SU-DHL-6 (cell line): ENCODE data around the gene ADCY5.

ENCODE experiments used
- H2AFZ ChIP-seq: fragments of 200-600 bp; sonication (generic); 2 replicates; pipeline ENCODE4 v1.6.1; 2014; ENCODE audit warnings: low read depth, mild to moderate bottlenecking, moderate library complexity, mixed read lengths, antibody characterized with exemption, low read length; ENCODE audit not compliant: severe bottlenecking
- H3F3A ChIP-seq: fragments of 200-600 bp; shearing (Covaris generic); 2 replicates; pipeline ENCODE4 v1.6.0; 2016; ENCODE audit warnings: antibody characterized with exemption, mild to moderate bottlenecking; ENCODE audit not compliant: insufficient read depth
- H3K27ac ChIP-seq: fragments of 200-600 bp; sonication (generic); 2 replicates; pipeline ENCODE4 v1.5.1; 2016; ENCODE audit warnings: low read depth, mild to moderate bottlenecking, low read length, moderate library complexity, mixed read lengths
- H3K27me3 ChIP-seq: fragments of 200-600 bp; sonication (generic), shearing (Covaris generic); 2 replicates; pipeline ENCODE4 v1.6.0; 2014; ENCODE audit warnings: mild to moderate bottlenecking, low read length
- H3K36me3 ChIP-seq: fragments of 200-600 bp; sonication (generic); 2 replicates; pipeline ENCODE4 v1.6.1; 2014; ENCODE audit warnings: mild to moderate bottlenecking, low read length, mixed read lengths
- H3K4me2 ChIP-seq: fragments of 300-600, 200-600 bp; shearing (Covaris generic), sonication (generic); 2 replicates; pipeline ENCODE4 v1.6.0; 2014; ENCODE audit warnings: low read length, low read depth, mild to moderate bottlenecking; ENCODE audit not compliant: poor library complexity, severe bottlenecking
- H3K4me3 ChIP-seq: fragments of 200-600 bp; sonication (generic); 2 replicates; pipeline ENCODE4 v1.5.1; 2014; ENCODE audit warnings: antibody characterized with exemption, low read length, mild to moderate bottlenecking, mixed read lengths; ENCODE audit not compliant: insufficient read depth, poor library complexity, severe bottlenecking
- H3K79me2 ChIP-seq: fragments of 200-600 bp; sonication (generic); 2 replicates; pipeline ENCODE4 v1.6.1; 2014; ENCODE audit warnings: mild to moderate bottlenecking, low read length, moderate library complexity; ENCODE audit not compliant: insufficient read depth
- H3K9ac ChIP-seq: fragments of 200-600 bp; sonication (generic); 2 replicates; pipeline ENCODE4 v1.7.0; 2014; ENCODE audit warnings: mild to moderate bottlenecking, low read length
- H3K9me2 ChIP-seq: fragments of 200-600 bp; sonication (generic); replicated peaks from 2 replicates; pipeline ENCODE4 v1.6.1; 2014; ENCODE audit warnings: low read length; ENCODE audit not compliant: insufficient read depth
- H3K9me3 ChIP-seq: fragments of 200-600 bp; sonication (generic); 2 replicates; pipeline ENCODE4 v1.6.1; 2014; ENCODE audit warnings: low read length, mixed read lengths; ENCODE audit not compliant: insufficient read depth
- H4K20me1 ChIP-seq: fragments of 200-600 bp; sonication (generic); 2 replicates; pipeline ENCODE4 v1.6.1; 2014; ENCODE audit warnings: low read depth, mild to moderate bottlenecking, antibody characterized with exemption, low read length, moderate library complexity, mixed read lengths
- EZH2phosphoT487 ChIP-seq: fragments of 200-600 bp; sonication (generic), shearing (Covaris generic); conservative IDR thresholded peaks from 2 replicates; pipeline ENCODE4 v1.6.1; 2018; ENCODE audit warnings: mild to moderate bottlenecking, antibody characterized with exemption, low read length, moderate library complexity, mixed read lengths
- TF ChIP-seq, protein P1 (sequence below): fragments of 200-600 bp; sonication (generic); IDR thresholded peaks from one replicate; pipeline ENCODE4 v1.5.1; 2017; ENCODE audit warnings: antibody characterized with exemption, mild to moderate bottlenecking, low read length, moderate library complexity; ENCODE audit not compliant: insufficient read depth, poor library complexity, severe bottlenecking

ADCY5 gene

GRCh38 chr3:123378409-123378915 is 70.4 kb downstream of the ADCY5 start:
- H3K4me3 ChIP-seq: no peak overlapping the region
- no peak overlapping the region for H3K27ac ChIP-seq
- no peak overlapping the region for H3K9ac ChIP-seq
- H3K27me3 ChIP-seq: no peaks in the 10 kb centered on the region
- H3K9me2 ChIP-seq: no peaks in the 10 kb centered on the region
- TF ChIP-seq EZH2phosphoT487: no peak
- TF ChIP-seq, protein P1, sequence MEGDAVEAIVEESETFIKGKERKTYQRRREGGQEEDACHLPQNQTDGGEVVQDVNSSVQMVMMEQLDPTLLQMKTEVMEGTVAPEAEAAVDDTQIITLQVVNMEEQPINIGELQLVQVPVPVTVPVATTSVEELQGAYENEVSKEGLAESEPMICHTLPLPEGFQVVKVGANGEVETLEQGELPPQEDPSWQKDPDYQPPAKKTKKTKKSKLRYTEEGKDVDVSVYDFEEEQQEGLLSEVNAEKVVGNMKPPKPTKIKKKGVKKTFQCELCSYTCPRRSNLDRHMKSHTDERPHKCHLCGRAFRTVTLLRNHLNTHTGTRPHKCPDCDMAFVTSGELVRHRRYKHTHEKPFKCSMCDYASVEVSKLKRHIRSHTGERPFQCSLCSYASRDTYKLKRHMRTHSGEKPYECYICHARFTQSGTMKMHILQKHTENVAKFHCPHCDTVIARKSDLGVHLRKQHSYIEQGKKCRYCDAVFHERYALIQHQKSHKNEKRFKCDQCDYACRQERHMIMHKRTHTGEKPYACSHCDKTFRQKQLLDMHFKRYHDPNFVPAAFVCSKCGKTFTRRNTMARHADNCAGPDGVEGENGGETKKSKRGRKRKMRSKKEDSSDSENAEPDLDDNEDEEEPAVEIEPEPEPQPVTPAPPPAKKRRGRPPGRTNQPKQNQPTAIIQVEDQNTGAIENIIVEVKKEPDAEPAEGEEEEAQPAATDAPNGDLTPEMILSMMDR: no peak
- H2AFZ ChIP-seq: no peak overlapping the region
- no peaks in the 10 kb centered on the region for H3F3A ChIP-seq
- no peaks in the 10 kb centered on the region for H4K20me1 ChIP-seq
- no peaks in the 10 kb centered on the region for H3K9me3 ChIP-seq
- no peaks in the 10 kb centered on the region for H3K79me2 ChIP-seq
- no peaks in the 10 kb centered on the region for H3K36me3 ChIP-seq
- H3K4me2 ChIP-seq: no peak overlapping the region

DNA sequence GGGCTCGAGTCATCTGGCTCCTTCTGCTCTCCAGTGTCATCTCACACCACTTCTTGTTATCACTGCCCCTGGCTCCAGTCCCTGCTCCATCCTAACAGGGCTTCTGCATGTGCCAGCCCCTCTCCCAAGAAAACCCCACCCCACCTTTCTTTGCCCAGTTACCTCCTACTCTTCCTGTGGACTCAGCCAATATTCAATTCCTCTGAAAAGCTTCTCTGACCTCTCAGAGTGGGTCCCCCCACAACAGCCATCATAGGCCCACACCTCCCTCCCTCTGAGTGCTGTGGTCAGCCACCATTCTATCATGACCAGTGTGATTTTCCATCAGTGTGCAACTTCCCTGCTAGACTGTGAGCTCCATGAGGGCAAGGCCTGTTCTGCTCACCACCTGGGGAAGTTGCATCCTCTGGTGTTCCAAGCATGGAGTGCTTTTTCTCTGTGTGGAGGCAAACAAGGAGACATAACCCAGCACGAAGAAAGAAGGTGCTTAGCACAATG is 71.6 kb downstream of the ADCY5 start:
- H3K9ac ChIP-seq: no peak overlapping the region

DNA sequence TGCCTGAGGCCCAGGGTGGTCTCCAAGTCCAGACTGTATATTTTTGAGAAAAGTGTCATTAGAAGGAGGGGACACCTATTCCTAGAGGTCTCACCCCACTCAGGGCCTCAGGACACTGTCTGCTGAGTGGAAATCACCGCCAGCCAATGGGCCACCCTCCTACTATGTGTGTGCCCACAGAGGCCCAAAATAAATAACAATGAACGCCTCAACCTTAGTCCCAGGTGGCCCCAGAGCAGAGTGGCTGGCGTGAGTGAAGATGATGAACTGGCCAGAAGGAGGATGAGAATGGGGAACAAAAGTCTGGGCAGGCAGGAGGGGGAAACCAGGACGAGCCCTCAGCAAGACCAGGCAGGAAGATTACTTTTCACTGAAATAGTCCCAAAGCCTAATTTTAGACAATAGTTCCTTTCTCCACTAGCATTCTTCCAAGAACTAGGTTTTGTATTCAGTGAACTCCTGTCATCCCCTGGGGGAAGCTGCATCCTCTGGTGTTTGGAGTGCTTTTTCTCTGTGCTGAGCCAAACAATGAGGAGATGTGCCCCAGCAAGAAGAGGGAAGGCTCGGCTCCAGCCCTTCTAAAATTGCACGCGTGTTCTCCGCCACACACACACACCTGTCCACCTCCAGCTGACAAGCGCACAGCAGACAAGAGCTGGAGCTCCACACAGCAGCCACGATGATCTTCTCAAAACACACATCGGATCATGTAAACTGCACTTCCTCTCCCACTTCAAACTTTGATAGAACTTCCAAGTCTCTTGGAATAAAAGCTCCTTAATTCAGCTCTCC is 72.2 kb downstream of the ADCY5 start:
- TF ChIP-seq EZH2phosphoT487: no peak
- TF ChIP-seq, protein P1: no peak
- H3K27me3 ChIP-seq: no peaks in the 10 kb centered on the region
- no peaks in the 10 kb centered on the region for H3K79me2 ChIP-seq
- H3K9ac ChIP-seq: no peak overlapping the region
- H3K36me3 ChIP-seq: no peaks in the 10 kb centered on the region
- H3K4me2 ChIP-seq: no peak overlapping the region
- H2AFZ ChIP-seq: no peak overlapping the region
- no peaks in the 10 kb centered on the region for H3K9me3 ChIP-seq
- H3K4me3 ChIP-seq: no peak overlapping the region
- H3F3A ChIP-seq: no peaks in the 10 kb centered on the region
- H3K27ac ChIP-seq: no peak overlapping the region
- H4K20me1 ChIP-seq: no peaks in the 10 kb centered on the region
- no peaks in the 10 kb centered on the region for H3K9me2 ChIP-seq

More for the DNA sequence above, 71.6 kb downstream of the ADCY5 start:
- no peaks in the 10 kb centered on the region for H3K27me3 ChIP-seq
- H4K20me1 ChIP-seq: no peaks in the 10 kb centered on the region
- H3K27ac ChIP-seq: no peak overlapping the region
- no peaks in the 10 kb centered on the region for H3K79me2 ChIP-seq
- no peaks in the 10 kb centered on the region for H3K36me3 ChIP-seq
- H3K9me3 ChIP-seq: no peaks in the 10 kb centered on the region
- H3F3A ChIP-seq: no peaks in the 10 kb centered on the region
- no peak for TF ChIP-seq EZH2phosphoT487
- TF ChIP-seq, protein P1: no peak
- no peak overlapping the region for H3K4me3 ChIP-seq
- no peaks in the 10 kb centered on the region for H3K9me2 ChIP-seq
- no peak overlapping the region for H3K4me2 ChIP-seq
- H2AFZ ChIP-seq: no peak overlapping the region
